Sigmoid colon (tissue), 4 donors: ENCODE measurements around the gene G6PC1.

Source experiments
- CTCF ChIP-seq, 4 experiments: fragments of 450-650 bp in 3 of 4; fragments of 200-600 bp in 1 of 4; IDR thresholded peaks; one replicate each; pipeline ENCODE4 v1.5.1; 2016 to 2019; ENCODE audit warnings: antibody characterized with exemption in 4 of 4, mild to moderate bottlenecking in 3 of 4, moderate library complexity in 2 of 4
- EP300 ChIP-seq, 4 donors: sonication (generic); formaldehyde crosslinking; IDR thresholded peaks; one replicate each; pipeline ENCODE4 v1.6.1; 2017; ENCODE audit warnings: antibody characterized with exemption in 4 of 4
- POLR2A ChIP-seq, 2 donors: fragments of 450-650 bp; IDR thresholded peaks; one replicate each; pipeline ENCODE4 v1.6.1; 2016; ENCODE audit warnings: antibody characterized with exemption in 2 of 2, mild to moderate bottlenecking in 2 of 2, moderate library complexity in 2 of 2
- POLR2AphosphoS5 ChIP-seq, 4 donors: sonication (generic); formaldehyde crosslinking; IDR thresholded peaks; one replicate each; pipeline ENCODE4 v1.6.1; 2017; ENCODE audit warnings: antibody characterized with exemption in 4 of 4

DNA sequence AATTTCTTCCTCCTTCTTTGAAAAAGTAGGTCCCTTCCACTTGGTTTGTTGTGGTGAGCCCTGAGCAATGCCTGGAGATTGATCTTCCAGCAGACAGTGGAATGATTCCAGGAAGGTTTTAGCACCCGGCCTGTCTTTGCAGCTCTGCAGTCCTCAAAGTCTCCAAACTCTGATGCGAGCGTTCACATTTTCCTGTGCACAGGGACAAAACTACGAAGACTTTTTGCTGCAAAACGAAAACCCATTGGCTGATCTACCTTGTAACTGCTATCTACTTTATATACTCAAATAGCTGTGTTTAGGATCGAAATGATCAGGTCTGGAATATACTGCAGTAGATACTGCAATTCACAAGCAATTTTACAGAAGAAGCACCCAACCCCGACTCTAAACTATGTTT lies 21.7 kb downstream of the G6PC1 start:
- TF ChIP-seq EP300 (IDR thresholded peaks at IDR 0.05) (no peak), CTCF (IDR thresholded peaks at IDR 0.05) (no peak), POLR2AphosphoS5 (IDR thresholded peaks at IDR 0.05) (no peak), POLR2A (IDR thresholded peaks at IDR 0.05) (no peak)
